GM21447 (cell line): ENCODE data around the gene LRRFIP1.
"Not testable (repeated sequence)": the region's sequence is repeated elsewhere in the genome, so short reads cannot be mapped to it uniquely, and the experiment has no call there.

ENCODE experiments used
- ATAC-seq: cut with Tn5 transposase; IDR thresholded peaks from one replicate; pipeline ENCODE4 v1.9.1; 2021; ENCODE audit not compliant: unreplicated experiment

The LRRFIP1 gene

DNA sequence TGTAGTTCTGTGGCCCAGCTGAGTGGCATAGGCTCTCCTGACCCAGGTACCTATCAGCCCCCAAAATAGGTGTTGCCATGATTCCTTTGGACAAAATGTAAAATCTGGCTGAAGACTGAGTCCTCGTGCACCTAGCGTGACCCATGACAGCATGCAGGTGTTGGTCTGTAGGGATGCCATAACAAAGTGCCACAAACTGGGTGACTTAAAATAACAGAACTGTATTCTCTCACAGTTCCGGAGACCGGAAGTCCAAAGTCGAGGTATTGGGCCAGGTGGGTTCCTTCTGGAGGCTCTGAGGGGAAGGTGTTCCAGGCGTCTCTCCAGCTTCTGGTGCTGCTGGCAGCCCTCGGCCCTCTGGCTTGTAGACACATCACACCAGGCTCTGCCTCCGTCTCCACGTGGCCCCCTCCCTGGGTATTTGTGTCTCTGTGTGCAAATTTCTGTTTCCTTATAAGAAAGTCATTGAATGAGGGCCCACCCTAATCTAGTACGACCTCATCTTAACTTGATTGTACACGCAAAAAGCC is 34.5 kb downstream of the LRRFIP1 start:
- ATAC-seq = no peak

DNA sequence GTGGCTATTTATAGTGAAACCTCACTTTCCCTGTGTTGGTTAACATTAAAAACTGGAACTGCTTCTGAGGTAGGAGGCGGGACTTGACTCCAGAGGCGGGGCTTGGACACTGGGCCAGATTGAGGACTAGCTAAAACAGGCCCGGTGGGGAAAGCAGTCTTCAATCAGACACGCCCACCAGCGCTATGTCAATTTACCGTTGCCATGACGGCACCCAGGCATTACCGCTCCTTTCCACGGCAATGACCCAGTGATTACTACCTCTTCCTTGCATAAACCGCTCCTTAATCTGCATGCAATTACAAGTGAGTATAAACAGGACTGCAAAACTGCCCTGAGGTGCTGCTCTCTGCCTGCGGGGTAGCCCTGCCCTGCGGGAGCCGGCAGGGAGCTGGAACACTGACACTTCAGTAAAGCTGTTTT is 35.3 kb downstream of the LRRFIP1 start:
- peak; percentile 56 for ATAC-seq

DNA sequence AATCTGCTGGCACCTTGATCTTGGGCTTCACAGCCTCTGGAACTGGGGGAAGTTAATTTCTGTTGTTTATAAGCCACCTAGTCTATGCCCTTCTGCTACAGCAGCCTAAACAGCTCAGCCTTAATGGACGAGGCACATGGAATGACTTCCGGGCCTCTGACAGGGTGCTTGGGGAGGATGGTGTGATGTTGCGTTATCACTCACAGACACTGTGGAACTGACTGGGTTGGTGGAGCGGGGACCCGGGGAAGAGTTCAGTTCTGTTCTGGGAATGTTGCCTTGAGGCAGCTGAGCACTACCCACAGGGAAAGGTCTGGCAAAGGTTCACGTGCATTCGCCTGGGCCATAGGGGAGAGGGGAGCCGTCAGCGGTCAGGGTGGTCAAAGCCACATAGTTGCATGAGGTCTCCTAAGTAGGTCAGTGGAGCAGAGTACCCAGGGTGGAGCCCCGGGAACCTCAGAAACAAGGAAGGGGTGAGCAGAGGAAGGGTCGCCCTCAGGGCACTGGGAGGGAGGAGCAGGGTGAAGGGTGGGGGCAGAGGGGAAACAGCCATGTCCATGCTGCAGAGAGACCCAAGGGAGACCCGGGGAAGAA is 36.2 kb downstream of the LRRFIP1 start:
- no peak for ATAC-seq

DNA sequence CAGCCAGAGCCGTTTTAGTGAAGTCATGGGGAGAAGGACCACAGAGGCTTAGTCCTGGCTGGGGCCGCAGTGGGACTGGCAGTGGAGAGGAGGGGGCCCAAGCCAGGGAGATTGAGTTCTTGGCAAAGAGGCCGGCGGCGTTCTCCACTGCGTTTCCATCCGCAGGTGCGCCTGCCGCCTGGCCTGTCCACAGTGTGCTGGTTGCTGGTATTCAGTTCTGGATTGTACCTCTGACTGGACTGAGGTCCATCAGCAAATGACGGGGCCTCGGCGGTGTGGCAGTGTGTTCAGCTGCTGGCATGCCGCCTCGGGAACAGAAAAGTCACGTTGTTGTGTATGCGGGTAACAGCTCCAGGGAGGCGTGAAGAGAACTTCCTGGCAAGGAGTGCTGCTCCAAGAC is 36.8 kb downstream of the LRRFIP1 start:
- no peak for ATAC-seq

DNA sequence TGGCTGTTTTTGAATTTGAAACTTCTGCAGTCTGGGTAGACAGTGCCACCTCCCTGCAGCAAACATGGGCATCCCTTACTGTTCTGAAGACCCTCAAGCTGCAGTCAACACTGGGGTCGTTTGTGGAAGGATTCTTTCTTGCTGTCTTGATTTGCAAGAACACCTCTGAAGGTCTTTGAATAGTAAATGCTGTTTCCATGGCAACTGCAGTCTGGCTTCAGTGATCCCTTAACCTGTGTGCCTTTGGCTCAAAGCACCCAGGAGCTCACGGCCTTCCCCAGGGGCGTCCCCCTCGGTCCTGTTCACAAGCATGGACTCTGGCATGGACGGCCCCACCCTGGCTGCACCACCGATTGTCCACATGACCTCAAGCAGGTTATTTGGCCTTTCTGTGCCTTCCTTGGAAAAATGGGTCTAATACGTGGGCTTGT is 38.3 kb downstream of the LRRFIP1 start:
- no peak for ATAC-seq

DNA sequence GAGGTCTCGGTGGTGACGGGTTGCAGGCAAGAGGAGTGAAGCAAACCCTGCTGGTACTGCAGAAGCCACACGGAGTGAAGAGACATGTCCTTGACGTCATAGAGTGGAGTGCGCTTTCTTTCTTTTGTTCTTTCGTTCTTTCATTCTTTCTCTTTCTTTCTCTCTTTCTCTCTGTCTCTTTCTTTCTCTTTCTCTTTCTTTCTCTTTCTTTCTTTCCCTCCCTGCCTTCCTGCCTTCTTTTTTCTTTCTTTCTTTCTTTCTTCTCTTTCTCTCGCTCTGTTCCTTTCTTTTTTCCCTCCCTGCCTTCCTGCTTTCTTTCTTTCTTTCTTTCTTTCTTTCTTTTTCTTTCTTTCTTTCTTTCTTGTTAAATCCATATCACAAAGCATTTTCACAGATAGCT is 39.2 kb downstream of the LRRFIP1 start:
- ATAC-seq = no peak

DNA sequence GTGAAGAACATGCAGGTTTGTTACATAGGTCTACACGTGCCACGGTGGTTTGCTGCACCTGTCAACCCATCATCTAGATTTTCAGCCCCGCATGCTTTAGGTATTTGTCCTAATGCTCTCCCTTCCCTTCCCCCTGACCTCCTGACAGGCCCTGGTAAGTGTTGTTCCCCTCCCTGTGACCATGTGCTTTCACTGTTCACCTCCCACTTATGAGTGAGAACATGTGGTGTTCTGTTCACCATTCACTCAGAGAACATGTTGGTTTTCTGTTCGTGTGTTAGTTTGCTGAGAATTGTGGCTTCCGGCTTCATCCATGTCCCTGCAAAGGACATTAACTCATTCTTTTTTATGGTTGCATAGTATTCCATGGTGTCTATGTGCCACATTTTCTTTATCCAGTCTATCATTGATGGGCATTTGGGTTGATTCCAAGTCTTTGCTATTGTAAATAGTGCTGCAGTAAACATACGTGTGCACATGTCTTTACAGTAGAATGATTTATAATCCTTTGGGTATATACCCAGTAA is 39.7 kb downstream of the LRRFIP1 start:
- not testable (repeated sequence) for ATAC-seq

DNA sequence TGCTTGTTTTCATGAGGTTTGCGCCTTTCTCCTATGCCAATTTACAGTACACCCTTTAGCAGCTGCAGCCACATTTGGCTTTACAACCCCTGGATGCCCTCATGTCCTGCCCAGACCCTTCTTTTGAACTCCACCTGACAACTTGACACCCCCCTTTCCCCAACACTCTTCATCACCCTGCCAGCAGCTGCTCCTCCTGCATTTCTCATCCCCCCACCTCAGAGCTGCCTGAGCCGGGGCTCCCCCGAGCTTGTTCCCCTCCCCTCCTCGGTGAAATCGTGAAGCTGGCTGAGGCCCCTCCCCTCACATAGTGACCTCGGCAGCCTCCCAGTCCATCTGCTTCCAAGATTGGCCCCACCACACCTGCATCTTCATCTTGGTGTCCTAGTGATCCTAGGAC is 40.5 kb downstream of the LRRFIP1 start:
- ATAC-seq = no peak

DNA sequence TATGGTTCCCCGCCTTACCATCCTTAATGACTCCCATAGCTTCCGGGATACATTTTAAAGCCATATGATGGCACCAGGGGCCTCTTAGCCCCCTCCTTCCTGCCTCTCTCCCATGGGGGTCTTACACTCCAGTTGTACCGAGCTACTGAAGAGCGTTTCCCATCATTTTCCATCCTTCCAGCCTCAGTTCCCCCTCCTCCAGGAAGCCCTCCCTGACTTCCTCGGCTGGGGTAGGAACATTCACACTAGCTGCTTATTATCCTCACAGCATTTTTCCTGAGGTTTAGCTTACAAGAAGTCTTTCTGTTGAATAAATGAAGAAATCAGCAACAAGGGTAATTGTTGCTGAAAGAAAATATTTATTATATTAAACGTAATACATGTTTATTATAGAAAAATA is 41.1 kb downstream of the LRRFIP1 start:
- ATAC-seq = no peak

DNA sequence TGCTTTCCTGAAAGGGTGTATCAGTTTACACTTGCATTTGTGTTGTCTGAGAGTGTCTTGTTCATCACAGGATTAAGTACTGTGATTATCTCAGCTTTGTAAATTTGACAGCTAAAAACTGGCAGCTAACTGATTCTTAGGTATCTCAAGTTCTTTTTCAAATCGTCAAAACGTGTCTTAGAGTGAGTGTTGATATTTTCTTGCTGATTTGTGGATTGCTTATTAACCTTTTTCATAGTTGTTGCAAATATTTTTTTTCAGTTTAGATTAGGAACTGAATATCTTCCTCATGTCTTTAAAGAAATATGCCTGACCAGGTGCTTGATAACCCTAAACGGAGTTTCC is 41.9 kb downstream of the LRRFIP1 start:
- ATAC-seq = no peak

DNA sequence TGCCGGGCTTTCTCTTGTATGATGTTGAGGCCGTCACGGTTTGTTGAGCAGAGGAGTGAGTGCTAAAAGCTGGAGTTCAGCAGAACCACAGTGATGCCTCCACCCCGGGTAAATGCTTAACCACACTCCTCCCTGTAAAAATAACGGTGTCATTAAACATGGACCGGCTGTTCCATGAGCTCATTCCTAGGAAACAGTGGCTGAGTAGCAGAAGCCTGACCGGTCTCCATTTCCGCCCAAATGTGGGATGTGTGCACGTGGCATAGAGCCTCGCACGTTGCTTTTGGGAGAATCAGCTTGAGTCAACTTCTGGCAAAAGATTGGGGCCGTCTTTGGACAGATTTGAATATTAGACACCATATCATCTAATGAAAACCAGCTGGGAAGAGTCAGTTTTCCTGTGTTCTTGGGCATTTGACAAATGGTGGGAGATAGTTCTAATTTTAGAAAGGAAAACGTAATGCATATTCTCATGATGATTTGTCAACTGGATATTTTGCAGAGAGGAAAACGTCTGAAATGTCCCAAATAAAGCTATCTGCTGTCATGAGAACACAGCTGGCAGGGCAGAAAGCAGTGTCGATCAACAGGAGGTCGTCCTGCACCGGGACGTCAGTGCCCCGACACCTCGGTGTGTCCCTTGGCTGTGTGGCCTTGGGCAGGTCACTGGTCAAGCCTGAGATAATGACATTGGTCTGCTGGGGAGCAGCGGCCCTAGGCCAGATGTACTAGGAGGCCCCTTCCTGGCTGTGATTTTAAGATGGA is 42.4 kb downstream of the LRRFIP1 start:
- peak; percentile 61 for ATAC-seq

DNA sequence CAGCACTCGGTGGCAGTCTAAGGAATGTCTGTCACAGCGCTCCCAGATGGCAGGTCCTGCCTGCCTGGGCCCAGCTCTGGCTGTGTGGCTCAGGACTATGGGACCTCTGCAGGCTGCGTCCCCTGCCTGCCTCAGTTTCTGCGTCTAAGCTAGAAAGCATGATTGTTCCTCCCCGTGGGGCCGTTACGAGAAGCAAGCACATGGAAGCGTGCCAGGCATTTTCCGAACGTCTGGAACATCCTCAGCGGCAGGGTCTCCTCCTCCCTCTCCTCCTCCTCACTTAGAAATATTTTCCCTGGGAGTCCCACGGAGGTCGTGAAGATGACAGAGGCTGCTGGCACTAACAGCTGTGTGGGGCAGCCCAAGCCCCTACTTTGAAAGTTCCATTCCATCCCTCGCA is 43.3 kb downstream of the LRRFIP1 start:
- no peak for ATAC-seq

DNA sequence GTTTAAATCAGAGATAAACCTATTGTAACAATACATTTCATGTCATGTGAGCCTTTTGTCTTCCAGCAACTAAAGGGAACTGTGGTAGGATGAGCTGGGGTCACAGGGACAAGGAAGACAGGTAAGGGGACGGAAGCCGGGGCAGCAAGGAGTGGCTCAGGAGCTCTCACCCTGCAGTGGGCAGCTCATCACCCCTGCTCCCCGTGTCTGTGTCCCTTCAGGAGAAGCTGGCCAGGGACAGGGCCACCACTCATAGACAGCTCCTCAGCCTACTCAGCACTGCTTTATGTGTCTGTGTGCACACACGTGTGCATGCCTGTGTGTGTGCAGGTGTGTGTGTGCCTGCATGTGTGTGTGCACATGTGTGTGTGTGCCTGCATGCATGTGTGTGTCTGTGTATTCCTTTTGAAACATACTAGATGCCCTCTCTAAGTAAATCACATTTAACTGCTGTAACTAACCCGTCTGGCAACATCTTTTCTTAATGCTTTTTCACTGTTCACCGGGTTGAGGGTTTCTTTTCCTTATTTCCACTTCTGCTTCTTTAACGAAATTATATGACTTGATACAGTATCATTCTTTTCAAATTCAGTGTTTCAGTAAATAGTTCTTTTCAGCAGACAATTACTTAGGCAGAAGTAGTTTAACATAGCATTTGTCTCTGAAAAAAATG is 44.2 kb downstream of the LRRFIP1 start:
- ATAC-seq = no peak

DNA sequence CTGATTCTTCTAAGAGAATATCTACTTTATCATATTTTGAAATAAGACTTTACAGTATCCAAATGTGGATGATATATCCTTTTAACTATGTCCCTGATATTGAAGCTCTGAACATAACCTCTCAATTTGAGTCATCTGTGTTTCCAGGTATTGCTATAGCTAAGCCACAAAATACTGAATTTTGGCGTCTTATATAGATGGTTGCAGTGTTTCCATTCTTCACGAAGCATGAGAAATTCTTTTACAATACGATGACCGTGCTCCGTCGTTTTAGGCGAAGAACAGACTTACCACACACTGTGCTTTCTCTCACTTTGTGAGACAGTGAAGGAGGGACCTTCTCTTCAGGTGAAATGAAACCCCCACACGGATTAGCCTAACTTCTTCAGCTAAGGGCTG is 45.3 kb downstream of the LRRFIP1 start:
- no peak for ATAC-seq

DNA sequence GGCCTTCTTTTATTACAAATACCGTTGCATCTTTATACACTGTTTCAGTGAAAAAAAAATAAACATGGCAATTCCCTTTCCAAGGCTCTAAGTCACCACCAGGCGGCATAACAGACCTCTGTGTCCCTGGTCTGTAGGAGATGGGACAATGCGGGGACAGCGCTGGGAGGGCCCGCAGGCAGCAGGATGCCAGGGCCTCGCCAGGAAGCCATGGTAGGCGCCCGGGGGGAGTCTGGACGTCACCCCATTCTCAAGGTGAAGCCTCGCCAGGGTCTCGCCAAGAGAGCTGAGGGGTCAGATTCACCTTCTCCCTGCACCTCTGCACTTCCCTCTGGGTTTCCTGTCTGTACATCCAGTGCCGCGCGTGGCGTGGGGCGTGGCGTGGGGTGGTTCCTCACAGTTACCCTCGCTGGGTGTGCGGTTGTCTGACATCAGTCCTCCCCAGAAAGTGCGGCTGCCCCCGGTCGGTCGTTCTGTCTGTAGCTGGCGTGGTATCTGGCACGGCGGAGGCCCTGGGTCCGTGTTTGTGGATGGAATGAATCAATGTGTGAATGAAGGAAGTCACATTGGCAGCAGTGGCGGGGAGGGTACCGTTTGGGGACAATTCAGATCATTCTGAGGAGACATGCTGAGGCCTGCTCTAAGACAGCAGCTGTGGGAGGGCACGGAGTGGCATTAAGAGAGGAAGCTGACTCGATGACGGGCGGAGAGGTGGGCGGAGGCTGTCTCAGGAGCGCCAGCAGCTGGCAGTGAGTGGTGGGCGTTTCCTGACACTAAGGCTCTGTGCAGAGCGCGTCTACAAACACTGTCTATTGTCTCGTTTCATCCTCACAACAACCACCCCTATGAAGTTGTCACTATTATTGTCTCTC is 46.0 kb downstream of the LRRFIP1 start:
- no peak for ATAC-seq

DNA sequence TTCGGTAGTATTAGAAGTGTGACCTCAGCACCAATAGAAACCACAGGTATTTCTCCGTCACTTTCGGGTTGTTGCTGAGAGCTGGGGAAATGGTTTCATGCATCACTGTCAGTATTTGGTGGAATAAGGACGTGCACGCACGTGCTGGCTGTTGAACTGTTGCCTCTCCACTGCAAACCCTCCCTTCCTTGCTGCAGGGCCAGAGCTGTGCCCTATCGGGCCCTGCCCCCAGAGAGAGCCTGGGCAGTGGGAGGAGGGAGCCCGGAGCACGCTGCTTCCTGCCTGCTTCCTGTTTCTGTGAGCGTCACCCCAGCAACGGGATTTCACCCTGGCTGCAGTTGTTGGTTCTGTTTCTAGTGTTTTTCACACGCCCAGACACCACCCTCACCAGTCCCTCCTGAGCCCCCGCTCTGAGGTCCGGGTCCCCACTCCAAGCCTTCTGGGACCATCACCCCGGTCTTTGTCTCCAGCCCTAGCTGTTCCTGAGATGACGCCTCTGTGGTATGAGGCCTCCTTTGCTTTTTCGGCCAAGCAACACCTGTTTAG is 47.4 kb downstream of the LRRFIP1 start:
- ATAC-seq = peak; percentile 87

DNA sequence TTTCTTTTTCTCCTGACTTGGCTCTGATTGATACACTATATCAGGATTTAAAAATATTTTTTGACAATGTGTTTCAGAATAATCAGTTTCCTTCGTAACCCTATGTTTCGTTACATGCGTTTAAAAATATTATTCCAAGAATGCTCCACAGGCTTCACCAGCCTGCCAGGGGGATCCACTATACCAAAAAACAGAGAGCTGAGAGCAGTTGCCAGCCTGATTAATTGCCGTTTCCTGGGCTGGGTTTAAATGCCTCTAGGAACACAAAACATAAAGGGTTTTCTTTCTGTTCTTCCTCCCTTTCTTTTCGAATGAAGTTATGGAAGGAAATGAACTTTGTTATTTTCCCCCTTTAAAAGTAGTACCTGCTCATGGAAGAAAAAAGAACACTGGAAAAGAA is 47.9 kb downstream of the LRRFIP1 start:
- ATAC-seq = no peak

DNA sequence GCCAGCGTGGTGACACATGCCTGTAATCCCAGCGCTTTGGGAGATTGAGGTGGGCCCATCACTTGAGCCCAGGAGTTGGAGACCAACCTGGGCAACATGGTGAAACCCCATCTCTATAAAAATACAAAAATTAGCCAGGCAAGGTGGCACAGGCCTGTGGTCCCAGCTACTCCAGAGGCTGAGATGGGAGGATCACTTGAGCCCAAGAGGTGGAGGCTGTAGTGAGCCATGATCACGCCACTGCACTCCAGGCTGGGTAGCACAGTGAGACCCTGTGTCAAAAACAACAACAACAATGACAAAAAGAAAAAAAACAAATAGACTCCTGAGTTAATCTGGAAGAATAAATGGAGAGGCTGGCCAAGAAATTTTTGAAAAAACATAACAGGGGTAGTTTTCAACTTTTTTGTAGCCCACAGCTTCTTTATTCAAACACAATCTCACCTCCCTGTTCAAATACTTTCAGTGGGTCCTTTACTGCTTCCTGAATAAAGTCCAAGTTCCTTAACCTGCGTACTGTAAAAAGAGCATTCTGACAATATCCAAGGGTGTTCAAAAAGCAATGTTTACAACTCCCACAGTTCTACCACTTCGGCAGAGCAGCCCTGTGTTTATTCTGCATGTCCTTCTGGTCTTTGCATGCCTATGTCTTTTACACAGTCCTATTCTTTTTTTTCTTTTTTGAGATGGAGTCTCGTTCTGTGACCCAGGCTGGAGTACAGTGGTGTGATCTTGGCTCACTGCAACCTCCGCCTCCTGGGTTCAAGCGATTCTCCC is 53.5 kb downstream of the LRRFIP1 start:
- no peak for ATAC-seq

DNA sequence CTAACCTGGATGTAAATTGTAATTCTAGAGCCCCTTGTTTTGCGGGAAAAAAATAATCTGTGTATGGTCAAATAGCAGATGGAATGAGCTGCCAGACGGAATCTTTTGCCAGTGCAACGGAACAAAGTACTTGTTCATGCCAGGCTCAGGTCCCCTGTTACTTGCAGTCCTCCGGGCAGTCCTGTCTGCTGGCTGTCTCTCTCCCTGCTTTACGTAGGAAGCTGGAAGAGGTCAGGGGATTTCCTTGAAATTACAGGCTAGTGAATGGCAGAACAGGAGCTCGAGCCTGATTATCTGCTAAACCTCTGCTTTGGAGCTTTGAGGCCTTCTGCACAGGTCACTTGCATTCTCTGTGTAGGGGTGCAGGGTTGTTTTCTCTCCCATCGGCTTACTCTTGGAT is 54.8 kb downstream of the LRRFIP1 start:
- ATAC-seq = no peak
